ENCODE data around the gene ARHGAP22.

GRCh38 chr10:48493083-48493871 is 111.6 kb downstream of the ARHGAP22 start:
- TF ChIP-seq POLR2A (IDR thresholded peaks at IDR 0.05; ENCODE audit: low read length): peak; percentile 18
- no peak for TF ChIP-seq GATA1 (IDR thresholded peaks at IDR 0.05; ENCODE audit: low read depth, low read length)
